ENCODE data around the gene TCP11L2.

TCP11L2 gene

GRCh38 chr12:106302401-106303201 is at the start of gene TCP11L2:
Gene TCP11L2 (plus strand): TSS chr12:106302733. CDS start chr12:106311076, 8,343 bp downstream.
- DNase-seq (ENCODE audit: low read depth in 1 of 2, low spot score in 1 of 2) = peak; percentile 71 to 79

DNA sequence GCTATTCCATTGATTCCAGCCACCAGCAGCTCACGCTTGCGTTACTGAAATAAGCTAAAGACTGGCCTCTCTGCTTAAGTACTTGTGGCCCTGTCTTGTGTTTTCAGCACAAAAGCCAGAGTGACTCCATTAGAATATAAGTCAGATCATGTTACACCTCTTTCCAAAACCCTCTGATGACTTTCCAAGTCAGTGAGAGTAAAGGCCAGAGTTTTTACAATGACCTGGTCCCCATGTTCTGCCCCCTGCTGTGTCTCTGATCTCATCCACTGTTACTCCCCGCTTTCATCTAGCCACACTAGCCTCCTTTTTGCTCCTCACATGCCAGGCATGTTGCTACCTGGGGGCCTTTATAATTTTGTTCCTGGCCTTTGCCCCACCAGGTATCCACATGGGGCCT is 47.8 kb upstream of the TCP11L2 start:
- no peak for DNase-seq (ENCODE audit: low read depth in 1 of 2, low spot score in 1 of 2)

DNA sequence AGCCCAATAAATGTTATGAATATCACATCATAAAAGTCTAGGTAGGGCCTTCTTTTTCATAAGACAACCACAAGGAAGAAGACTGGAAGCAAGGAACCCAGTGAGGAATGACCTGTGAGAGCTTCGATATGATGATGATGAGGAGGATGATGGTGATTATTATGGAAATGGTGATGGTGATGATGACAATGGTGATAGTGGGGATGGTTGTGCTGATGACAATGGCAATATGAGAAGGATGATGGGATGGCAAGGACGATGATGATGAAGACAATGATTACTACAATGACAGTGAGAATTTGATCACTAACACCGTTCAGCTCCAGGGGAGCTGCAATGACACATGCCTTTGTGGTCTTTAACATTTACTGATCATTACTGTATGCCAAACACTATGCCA is 47.0 kb upstream of the TCP11L2 start:
- no peak for DNase-seq (ENCODE audit: low read depth in 1 of 2, low spot score in 1 of 2)

DNA sequence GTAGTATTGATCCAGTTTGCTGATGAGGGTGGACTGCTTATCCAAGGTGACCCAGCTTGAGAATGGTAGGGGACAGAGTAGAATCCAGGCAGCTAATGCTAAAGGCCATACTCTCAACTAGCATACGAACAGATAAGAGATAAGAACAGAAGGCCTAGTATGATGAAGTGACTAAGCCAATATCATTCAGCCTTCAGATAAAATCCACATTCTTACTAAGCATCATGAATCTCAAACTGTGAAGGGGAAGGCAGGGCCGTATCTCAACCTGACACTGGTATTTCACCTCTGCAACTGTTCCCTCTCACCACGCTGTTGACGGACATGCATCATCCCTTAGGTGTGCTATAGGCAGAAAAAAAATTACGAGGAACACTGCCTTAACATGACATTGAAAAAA is 46.6 kb upstream of the TCP11L2 start:
- DNase-seq (ENCODE audit: low read depth in 1 of 2, low spot score in 1 of 2) = no peak

- DNase-seq (ENCODE audit: low read depth in 1 of 2, low spot score in 1 of 2) = no peak
Observed at GRCh38 chr12:106256524-106256923, 46.0 kb upstream of the TCP11L2 start.

GRCh38 chr12:106258226-106258625 is 44.3 kb upstream of the TCP11L2 start:
- DNase-seq (ENCODE audit: low read depth in 1 of 2, low spot score in 1 of 2) = no peak

DNA sequence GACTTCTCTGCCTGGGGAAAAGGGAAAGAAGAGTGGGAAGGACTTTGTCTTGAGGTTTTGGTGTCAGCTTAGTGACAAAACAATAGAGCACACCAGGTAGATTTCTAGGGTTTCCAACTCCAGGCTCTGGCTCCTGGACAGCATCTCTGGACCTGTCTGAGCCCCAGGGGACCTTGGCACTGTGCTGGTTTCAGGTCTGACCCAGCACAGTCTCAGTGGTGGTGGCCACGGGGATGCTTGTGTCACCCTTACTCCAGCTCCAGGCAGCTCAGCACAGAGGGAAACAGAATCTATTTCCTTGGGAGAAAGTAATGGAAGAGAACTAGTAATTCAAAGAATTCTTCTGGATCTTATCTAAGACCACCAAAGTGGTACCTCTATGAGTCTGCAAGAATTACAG is 43.6 kb upstream of the TCP11L2 start:
- DNase-seq (ENCODE audit: low read depth in 1 of 2, low spot score in 1 of 2) = no peak

DNA sequence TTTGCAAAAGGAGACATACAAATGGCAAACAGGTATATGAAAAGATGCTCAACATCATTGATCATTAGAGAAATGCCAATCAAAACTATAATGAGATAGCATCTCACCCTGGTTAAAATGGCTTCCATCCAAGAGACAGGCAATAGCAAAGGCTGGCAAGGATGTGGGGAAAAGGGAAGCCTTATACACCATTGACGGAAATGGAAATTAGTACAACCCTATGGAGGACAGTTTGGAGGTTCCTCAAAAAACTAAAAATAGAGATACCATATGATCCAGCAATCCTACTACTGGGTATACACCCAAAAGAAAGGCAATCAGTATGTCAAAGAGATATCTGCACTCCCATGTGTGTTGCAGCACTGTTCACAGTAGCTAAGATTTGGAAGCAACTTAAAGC is 37.4 kb upstream of the TCP11L2 start:
- no peak for DNase-seq (ENCODE audit: low read depth in 1 of 2, low spot score in 1 of 2)

DNA sequence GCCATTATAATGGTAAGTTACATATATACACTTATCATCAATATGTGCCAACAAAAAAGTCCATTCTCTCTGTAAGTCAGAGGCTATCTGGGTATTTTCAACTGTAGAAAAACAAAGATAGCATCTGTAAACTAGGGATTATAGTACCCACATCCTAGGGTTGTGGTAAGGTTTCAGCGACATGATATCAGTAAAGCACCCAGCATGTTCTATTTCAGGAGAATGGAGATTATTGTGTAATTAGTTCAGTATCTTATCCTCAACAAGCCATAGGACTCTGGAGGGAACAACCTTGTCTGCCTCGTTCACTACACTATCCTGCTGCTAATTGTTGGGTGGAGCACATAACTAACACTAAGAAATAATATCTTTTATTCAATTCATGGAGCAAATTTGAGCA is 35.0 kb upstream of the TCP11L2 start:
- no peak for DNase-seq (ENCODE audit: low read depth in 1 of 2, low spot score in 1 of 2)

GRCh38 chr12:106269150-106269771 is 33.3 kb upstream of the TCP11L2 start:
- no peak for DNase-seq (ENCODE audit: low read depth in 1 of 2, low spot score in 1 of 2)

DNA sequence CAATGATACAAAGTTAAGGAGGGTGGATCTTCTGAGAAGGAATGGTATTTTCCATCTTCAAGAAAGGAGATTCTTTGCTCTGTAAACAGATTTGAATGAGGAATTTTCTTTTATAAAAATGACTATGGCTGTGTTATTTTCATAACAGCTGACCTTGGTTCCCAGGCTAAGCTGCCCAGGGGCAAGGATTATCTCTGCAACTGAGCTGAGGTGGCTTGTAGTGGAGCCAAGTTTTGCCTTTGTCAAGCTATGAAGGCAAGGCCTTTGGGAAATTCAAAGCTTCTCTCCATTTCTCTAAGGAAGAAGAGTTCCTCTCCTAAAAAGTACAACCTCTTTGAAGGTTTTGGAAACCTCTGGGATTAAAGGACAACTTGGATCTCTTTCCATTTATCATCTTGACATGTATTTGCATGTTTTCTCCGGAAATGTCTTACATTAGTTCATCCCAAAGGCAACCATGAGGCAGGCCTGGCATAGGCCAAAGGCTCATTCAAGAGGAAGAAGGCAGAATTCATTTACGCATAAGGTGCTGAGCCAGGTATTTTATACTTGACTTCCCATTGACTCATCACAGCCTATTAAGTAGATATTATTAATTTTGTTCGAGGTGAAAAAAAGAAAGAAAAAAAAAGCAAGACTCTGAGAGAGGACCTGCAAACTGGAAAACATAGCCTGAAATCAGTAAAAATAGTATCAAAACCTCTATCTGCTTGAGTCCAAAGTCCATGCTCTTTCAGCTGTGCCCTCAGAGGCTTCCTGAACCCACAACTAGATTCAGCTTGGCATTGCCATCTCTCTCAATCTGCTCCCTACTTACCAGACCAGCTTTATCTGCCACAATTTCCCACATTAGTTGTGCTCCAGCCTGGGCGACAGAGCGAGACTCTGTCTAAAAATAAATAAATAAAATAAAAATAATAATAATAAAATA is 30.7 kb upstream of the TCP11L2 start:
- no peak for DNase-seq (ENCODE audit: low read depth in 1 of 2, low spot score in 1 of 2)

GRCh38 chr12:106273491-106273890 is 29.0 kb upstream of the TCP11L2 start:
- no peak for DNase-seq (ENCODE audit: low read depth in 1 of 2, low spot score in 1 of 2)

GRCh38 chr12:106274012-106274411 is 28.5 kb upstream of the TCP11L2 start:
- DNase-seq (ENCODE audit: low read depth in 1 of 2, low spot score in 1 of 2) = no peak

- no peak for DNase-seq (ENCODE audit: low read depth in 1 of 2, low spot score in 1 of 2)
Observed at GRCh38 chr12:106274575-106275121, 27.9 kb upstream of the TCP11L2 start.

DNA sequence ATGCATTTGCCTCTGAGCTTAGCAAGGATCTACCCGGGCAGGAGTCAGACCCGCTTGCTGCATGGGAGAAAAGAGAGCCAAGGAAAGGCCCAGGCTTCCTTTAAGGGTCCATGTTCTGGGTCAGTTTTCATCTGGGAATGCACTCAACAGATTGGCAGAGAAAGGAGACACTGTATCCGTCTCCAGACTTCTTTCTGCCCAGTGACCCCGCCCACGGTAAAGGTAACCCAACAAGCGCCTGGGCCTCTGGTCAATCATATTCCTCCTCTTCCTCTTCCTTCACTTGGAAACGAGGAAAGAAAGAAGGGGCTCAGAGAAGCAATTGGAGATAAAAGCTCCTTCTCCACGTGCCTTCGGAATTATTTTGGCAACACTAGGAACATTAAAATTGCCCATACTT is 27.1 kb upstream of the TCP11L2 start:
- DNase-seq (ENCODE audit: low read depth in 1 of 2, low spot score in 1 of 2) = no peak

DNA sequence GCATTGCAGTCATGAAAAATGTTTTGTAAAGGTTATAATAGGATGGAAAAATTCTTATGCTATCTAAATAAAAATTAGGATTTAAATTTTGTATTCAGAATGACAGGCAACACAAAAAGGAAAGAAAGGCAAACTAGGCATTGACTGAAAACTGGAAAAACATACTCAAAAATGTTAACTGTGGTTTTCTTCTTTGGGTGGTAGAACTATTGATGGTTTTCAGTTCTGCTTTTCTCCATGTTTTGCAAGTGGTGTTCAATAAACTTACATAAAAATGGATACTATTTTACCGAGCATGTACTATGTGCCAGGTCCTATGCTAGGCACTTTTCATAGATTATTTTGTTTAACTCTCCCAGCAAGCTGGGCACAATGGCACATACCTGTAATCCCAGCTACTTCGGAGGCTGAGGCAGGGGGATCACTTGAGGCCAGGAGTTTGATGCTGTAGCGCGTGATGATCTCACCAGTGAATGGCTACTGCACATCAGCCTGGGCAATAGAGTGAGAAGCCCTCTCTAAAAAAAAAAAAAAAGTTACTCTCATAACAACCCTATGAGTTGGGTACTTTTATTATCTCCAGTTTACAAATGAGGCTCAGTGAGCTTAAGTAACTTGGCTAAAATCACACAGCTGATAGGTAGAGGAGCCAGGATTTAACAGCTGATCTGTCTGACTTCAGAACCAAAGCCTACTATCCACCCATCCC is 26.3 kb upstream of the TCP11L2 start:
- no peak for DNase-seq (ENCODE audit: low read depth in 1 of 2, low spot score in 1 of 2)

DNA sequence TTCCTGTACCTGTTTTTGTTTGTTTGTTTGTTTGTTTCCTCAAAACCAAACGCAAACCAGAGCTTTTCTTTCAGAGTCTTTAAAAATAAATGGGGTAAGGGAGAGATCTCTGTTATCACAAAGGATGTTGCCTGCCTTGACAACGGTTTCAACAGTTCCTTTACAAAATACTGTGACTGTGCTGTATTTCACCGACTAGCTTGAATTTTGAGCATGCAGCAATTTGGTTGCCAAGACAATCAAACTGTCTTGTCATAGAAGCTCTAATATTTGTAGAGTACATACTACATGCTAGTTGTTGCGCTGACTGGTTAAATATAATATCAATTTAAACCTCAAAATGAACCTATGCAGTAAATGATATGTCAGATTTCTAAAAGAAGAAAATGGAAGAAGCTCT is 22.4 kb upstream of the TCP11L2 start:
- no peak for DNase-seq (ENCODE audit: low read depth in 1 of 2, low spot score in 1 of 2)

DNA sequence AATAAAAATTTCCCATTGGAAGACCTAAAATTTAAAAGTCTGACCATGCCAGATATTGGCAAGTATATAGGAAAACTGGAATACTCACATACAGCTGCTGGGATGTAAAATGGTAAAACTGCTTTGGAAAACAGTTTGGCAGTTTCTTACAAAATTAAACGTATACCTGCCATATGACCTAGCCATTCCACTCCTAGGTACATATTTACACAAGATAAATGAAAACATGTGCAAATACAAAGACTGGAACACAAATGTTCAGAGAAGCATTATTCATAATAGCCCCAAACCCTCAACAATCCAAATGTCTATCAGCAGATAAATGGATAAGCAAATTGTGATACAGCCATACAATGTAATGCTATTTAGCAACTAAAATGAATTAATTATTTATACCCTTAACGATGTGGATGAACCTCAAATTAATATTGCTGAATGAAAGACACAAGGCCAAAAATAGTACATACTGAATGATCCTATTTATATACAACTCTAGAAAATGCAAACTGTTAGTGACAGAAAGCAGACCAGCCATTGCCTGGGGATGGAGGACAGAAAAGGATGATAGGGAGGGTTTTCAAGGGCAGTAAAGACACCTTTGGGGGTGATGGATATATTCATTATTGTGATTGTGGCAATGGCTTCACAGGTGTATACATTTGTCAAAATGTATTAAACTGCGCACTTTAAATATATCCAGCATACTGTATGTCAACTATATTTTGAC is 21.3 kb upstream of the TCP11L2 start:
- DNase-seq (ENCODE audit: low read depth in 1 of 2, low spot score in 1 of 2) = no peak

DNA sequence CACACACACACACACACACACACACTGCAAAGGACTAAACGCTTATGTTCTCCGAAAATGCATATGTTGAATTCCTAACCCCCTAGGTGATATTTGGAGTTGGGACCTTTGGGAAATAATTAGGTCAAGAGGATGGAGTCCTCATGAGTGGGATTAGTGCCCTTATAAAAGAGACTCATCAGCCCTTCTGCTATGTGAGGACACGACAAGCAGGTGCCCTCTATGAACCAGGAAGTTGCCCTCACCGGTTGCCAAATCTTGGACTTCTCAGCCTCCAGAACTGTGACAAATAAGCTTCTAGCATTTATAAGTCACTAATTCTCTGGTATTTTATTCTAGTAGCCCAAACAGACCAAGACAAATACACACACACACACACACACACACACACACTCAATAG is 20.7 kb upstream of the TCP11L2 start:
- no peak for DNase-seq (ENCODE audit: low read depth in 1 of 2, low spot score in 1 of 2)

DNA sequence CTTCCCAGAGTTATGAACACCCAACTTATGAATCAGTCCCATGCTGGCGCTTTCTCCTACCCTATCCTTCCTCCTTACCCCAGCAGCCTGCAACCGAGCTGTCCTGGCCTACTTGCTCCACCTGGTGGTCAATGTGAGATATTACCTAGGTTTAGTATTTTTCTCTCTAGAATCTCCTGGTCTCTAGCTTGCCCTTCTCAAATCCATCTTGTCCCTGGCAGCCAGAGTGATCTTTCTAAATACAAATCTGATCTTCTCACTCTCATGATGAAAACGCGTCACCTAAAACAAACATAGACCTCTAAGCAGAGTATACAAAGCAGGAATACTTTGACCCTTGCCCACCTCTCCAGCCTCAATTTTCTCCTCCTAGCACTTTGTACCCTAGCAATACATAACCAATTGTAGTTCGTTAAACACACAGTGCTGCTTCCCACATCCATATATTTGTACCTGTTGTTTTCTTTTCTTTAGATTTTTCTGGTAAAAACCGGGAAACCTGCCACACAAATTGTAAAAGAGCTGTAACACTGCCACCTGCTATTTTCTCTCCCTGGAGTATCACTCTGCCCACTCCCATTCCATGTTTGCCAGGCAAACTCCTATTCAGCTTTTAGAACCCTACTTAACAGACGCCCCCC is 20.0 kb upstream of the TCP11L2 start:
- DNase-seq (ENCODE audit: low read depth in 1 of 2, low spot score in 1 of 2) = peak in 1 of 2 donors; percentile 33
